SJSA1 (cell line): ENCODE results near the gene APOL1. TPM values are rescaled to one million over a fixed set of nuclear protein-coding genes. Genes with fewer than 3 reads are reported as not detected.
A peak's percentile ranks its signal among the peaks of the same experiment; 100 is the strongest.
"Not testable (repeated sequence)": the region's sequence is repeated elsewhere in the genome, so short reads cannot be mapped to it uniquely, and the experiment has no call there.

Source experiments
- DNase-seq, 2 experiments: peaks; one replicate each; pipeline ENCODE4 v3.0.0-alpha.2; 2015 to 2020; ENCODE audit warnings: low spot score in 2 of 2, low read depth in 1 of 2
- H3K27ac ChIP-seq: fragments of 250-450 bp; sonication (Bioruptor Pico); 2 replicates; pipeline ENCODE4 v1.5.1; 2020; ENCODE audit warnings: mild to moderate bottlenecking, moderate library complexity
- H3K27me3 ChIP-seq: fragments of 250-450 bp; sonication (Bioruptor Pico); replicated peaks from 2 replicates; pipeline ENCODE4 v1.5.1; 2020; ENCODE audit warnings: mild to moderate bottlenecking, moderate library complexity
- H3K36me3 ChIP-seq: fragments of 250-450 bp; sonication (Bioruptor Pico); 2 replicates; pipeline ENCODE4 v1.5.1; 2020; ENCODE audit warnings: mild to moderate bottlenecking
- H3K4me1 ChIP-seq: fragments of 250-450 bp; sonication (Bioruptor Pico); replicated peaks from 2 replicates; pipeline ENCODE4 v1.6.1; 2021; ENCODE audit warnings: mild to moderate bottlenecking
- H3K4me3 ChIP-seq: fragments of 250-450 bp; sonication (Bioruptor Pico); 2 replicates; pipeline ENCODE4 v1.5.1; 2020; ENCODE audit warnings: mild to moderate bottlenecking
- H3K9me3 ChIP-seq: fragments of 250-450 bp; sonication (Bioruptor Pico); replicated peaks from 2 replicates; pipeline ENCODE4 v1.5.1; 2020; ENCODE audit warnings: mild to moderate bottlenecking
- total RNA-seq: library from RNA; depleted of rRNA; stranded (reverse); fragments of >200 nt; shearing (Covaris generic); gene quantifications from 2 replicates; pipeline ENCODE4 v1.2.3, GENCODE V29; 2014

The APOL1 gene
- total RNA-seq, 1 experiment from 2014 or later = 5.8 TPM

DNA sequence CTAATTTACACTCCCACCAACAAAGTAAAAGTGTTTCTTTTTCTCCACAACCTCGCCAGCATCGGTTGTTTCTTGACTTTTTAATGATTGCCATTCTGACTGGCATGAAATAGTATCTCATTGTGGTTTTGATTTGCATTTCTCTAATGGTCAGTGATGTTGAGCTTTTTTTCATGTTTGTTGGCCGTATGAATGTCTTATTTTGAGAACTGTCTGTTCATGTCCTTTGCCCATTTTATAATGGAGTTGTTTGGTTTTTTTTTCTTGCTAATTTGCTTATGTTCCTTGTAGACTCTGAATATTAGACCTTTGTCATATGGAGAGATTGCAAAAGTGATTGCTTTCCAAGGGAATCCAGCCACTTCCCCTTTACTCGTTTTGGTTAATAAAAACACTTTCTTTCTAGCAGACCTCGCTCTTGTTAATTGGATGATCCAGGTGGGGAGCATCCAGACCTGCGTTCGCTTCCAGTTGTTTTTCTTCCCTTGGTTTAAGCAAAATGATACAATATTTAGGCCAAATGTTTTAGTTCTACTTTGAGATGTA, 34.2 kb upstream of the APOL1 start:
- no peak overlapping the region for H3K4me3 ChIP-seq
- peaks cover 7% of the 10 kb centered on the region for H3K27me3 ChIP-seq
- H3K9me3 ChIP-seq = no peaks in the 10 kb centered on the region
- H3K36me3 ChIP-seq = no peaks in the 10 kb centered on the region
- H3K27ac ChIP-seq = no peak overlapping the region
- H3K4me1 ChIP-seq = no peaks in the 10 kb centered on the region
- DNase-seq = no peak

GRCh38 chr22:36220451-36220921, 32.4 kb upstream of the APOL1 start:
- H3K4me1 ChIP-seq = no peaks in the 10 kb centered on the region
- H3K27ac ChIP-seq = no peak overlapping the region
- H3K36me3 ChIP-seq = no peaks in the 10 kb centered on the region
- H3K9me3 ChIP-seq = no peaks in the 10 kb centered on the region
- peak in 1 of 2 experiments; percentile 4 for DNase-seq
- H3K27me3 ChIP-seq = peaks cover 7% of the 10 kb centered on the region
- no peak overlapping the region for H3K4me3 ChIP-seq

DNA sequence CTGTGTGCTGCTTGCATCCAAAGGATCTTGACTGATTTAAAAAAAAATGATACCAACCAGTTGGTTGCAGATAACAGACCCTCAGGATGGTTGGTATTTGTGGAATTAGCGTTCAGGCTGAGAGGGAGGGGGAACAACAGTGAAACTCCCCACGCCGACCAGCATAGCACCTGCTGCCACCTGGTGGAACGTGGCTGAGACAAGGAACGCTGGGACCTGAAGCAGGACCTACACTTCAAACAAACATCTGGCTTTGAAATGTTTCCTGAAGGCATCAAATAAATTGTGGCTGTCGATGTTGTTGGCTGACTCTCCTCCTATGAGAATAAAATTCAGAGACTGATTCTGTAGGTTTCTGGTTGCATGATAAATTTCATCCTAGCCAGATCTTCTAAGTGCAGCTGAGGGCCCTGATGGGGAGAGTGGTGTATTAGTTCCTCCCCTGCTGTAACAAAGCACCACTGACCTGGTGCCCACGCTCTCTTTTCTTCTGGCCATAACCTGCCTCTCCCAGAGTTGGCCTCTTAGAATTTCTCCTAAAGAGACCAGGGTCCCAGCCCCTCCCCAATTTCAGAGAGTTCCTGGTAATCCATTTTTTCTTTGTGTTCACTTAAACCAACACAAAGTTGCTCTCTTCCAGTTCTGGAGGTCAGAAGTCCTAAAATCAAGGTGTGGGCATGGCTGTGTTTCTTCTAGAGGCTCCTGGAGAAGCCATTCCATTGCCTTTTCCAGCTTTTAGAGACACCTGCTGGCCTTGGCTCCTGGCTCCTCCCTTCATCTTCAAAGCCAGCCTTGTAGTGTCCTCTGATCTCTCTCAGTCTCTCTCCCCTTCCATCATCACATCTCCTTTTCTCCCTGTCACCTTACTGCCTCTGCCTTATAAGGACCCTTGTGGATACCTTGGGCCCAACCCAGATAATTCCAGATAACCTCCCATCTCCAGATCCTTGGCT, 30.9 kb upstream of the APOL1 start:
- no peaks in the 10 kb centered on the region for H3K36me3 ChIP-seq
- peaks cover 7% of the 10 kb centered on the region for H3K27me3 ChIP-seq
- no peaks in the 10 kb centered on the region for H3K4me1 ChIP-seq
- no peaks in the 10 kb centered on the region for H3K9me3 ChIP-seq
- no peak overlapping the region for H3K27ac ChIP-seq
- H3K4me3 ChIP-seq = no peak overlapping the region
- DNase-seq = peak in 1 of 2 experiments; percentile 16

- Histone ChIP-seq H3K4me1 (no peaks in the 10 kb centered on the region), H3K9me3 (no peaks in the 10 kb centered on the region), H3K36me3 (peaks cover 7% of the 10 kb centered on the region), H3K27me3 (peaks cover 7% of the 10 kb centered on the region), H3K27ac (no peak overlapping the region), H3K4me3 (no peak overlapping the region)
- DNase-seq = peak in 1 of 2 experiments; percentile 24
Observed at GRCh38 chr22:36222887-36223450, 30.0 kb upstream of the APOL1 start.

GRCh38 chr22:36223504-36223903, 29.4 kb upstream of the APOL1 start:
- H3K9me3 ChIP-seq = no peaks in the 10 kb centered on the region
- no peak overlapping the region for H3K4me3 ChIP-seq
- H3K27ac ChIP-seq = no peak overlapping the region
- H3K4me1 ChIP-seq = no peaks in the 10 kb centered on the region
- peaks cover 9% of the 10 kb centered on the region for H3K36me3 ChIP-seq
- H3K27me3 ChIP-seq = peaks cover 5% of the 10 kb centered on the region
- DNase-seq = peak in 1 of 2 experiments; percentile 25

- no peaks in the 10 kb centered on the region for H3K4me1 ChIP-seq
- H3K9me3 ChIP-seq = no peaks in the 10 kb centered on the region
- DNase-seq = peak in 1 of 2 experiments; percentile 23
- H3K27ac ChIP-seq = no peak overlapping the region
- H3K27me3 ChIP-seq = no peaks in the 10 kb centered on the region; the same call in 1 of the 2 replicates
- peaks cover 9% of the 10 kb centered on the region for H3K36me3 ChIP-seq
- H3K4me3 ChIP-seq = no peak overlapping the region
Observed at GRCh38 chr22:36224245-36224644, 28.7 kb upstream of the APOL1 start.

DNA sequence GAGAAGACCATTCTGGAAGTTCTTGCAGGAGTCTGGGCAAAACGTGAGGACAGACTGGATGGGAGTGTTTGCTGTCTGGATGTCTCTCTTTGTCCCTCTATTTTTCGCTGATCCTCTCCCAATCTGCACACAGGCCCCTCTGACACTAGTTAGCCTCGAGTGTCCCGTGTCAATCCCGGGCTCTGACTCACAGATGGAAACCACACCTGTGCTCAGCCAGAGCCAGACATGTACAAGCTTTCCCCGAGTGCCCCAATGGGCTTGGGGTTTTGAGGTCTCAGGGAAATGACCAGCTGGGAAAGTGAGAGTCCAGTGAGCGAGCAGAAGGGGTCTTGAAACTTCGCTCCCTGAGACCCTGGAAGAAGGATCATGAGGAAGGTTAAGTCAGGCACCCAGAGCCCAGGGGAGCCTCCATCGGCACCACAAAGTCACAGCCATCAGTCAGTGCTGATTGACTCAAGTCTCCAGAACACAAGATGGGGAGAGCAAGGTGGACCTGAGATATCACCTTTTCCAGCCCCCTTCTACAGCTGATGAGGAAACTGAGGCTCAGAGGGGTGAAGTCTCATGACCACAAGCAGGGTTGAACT, 27.5 kb upstream of the APOL1 start:
- Histone ChIP-seq H3K4me3 (no peak overlapping the region), H3K27me3 (no peaks in the 10 kb centered on the region), H3K9me3 (no peaks in the 10 kb centered on the region), H3K36me3 (peaks cover 14% of the 10 kb centered on the region), H3K4me1 (no peaks in the 10 kb centered on the region), H3K27ac (no peak overlapping the region)
- peak in 1 of 2 experiments; percentile 22 for DNase-seq

DNA sequence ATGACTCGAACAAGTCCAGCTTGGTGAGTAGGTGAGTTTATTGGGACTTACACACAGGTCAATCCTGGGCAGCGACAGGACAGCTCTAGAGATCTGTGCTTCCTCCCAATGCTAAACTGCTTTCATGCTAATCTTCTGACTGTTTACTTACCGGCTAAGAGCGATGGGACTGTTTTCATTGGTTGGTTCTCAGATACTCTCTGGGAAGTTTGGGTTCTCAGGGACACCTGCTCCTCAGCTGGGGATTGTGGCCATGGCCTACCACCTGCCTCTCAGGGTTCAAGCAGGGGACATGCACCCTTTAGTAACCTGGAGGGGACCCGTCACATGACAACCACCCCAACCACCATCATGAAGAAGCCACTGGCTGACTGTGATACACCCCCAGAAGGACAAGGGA, 26.7 kb upstream of the APOL1 start:
- no peak overlapping the region for H3K27ac ChIP-seq
- H3K27me3 ChIP-seq = no peaks in the 10 kb centered on the region
- no peak for DNase-seq
- H3K9me3 ChIP-seq = no peaks in the 10 kb centered on the region
- H3K4me3 ChIP-seq = no peak overlapping the region
- peaks cover 17% of the 10 kb centered on the region for H3K36me3 ChIP-seq
- no peaks in the 10 kb centered on the region for H3K4me1 ChIP-seq

DNA sequence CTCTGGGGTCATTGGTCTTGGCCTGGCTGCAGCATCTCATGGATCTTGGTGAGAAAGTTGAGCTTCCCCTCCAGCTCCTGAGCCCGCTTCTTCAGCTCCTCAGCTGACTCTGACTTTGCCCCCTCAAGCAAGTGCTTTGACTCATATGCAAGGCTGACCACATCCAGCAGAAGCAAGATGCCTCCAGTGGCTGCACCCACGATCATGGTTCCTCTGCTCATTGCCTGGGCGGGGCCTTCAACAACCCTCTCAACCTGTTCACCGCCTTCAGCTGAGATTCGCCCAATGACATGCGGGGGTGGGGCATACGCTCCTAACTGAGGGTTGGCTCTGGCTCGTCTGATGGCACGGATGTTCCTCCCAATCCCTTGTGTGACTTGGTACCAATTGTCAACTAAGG, 25.5 kb upstream of the APOL1 start:
- H3K36me3 ChIP-seq = peaks cover 29% of the 10 kb centered on the region
- H3K9me3 ChIP-seq = no peaks in the 10 kb centered on the region
- H3K4me1 ChIP-seq = no peaks in the 10 kb centered on the region
- no peaks in the 10 kb centered on the region for H3K27me3 ChIP-seq
- DNase-seq = peak in 1 of 2 experiments; percentile 36
- H3K4me3 ChIP-seq = no peak overlapping the region
- H3K27ac ChIP-seq = no peak overlapping the region

DNA sequence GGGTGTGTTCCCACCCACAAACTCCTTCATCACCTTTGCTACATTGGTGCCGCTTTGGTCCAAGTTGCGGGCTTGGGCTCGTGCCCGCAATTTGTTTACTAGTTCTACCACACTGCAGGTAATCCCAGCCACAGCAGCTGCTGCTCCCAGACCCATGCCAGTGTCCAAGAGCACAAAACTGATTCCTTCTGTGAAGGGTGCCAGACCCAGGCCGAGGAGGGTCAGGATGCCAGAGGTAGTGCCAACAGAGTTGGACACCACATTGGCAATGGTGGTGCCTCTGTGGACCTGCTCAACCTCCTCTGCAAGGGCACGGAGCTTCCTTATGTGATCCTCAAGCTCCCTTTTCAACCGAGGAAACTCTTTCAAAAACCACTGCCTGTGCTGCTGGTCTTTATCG, 25.1 kb upstream of the APOL1 start:
- Histone ChIP-seq H3K27me3 (no peaks in the 10 kb centered on the region), H3K4me1 (no peaks in the 10 kb centered on the region), H3K27ac (no peak overlapping the region), H3K36me3 (peaks cover 30% of the 10 kb centered on the region), H3K9me3 (no peaks in the 10 kb centered on the region), H3K4me3 (no peak overlapping the region)
- no peak for DNase-seq

DNA sequence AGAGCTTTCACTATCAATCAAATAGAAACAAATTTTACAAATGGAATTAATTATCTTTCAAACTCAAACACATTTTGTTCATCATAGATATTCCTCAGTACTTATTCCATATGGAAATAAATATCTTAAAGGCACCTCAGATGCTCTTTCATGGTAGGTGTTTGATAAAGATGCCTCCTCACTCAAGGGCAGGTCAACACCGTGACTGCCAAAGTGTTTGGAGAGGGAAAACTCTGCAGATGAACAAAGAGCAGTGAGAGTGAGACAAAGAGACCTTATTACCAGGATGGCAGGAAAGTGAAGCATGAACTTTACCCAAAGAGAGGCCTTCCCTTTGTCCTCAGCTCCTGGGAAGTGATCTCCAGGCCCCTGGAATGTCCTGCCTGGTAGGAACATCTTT, 24.6 kb upstream of the APOL1 start:
- H3K36me3 ChIP-seq = peaks cover 34% of the 10 kb centered on the region
- not testable (repeated sequence) for H3K27me3 ChIP-seq, H3K9me3 ChIP-seq, DNase-seq, H3K27ac ChIP-seq, H3K4me1 ChIP-seq, H3K4me3 ChIP-seq

DNA sequence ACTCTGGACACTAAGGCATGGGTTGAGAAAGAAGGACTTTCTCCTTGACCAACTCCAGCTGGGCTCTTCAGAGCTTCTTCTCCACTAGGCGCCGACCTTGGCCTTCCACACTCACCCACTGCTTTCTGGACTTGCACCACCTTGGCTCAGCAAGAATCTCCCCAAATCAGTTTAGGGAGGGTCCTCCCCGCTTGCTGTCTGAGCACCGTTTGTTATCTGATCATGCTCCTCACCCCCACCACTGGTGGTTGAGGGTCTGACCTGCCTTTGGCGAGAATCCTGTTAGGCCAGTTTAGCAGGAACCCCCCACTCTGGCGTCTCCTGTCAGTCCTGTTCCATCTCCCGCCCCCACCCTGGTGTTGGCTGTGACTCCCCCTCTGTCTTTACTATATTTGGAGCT, 24.0 kb upstream of the APOL1 start:
- Histone ChIP-seq H3K4me3 (no peak overlapping the region), H3K27ac (no peak overlapping the region), H3K27me3 (no peaks in the 10 kb centered on the region), H3K36me3 (peaks cover 34% of the 10 kb centered on the region), H3K4me1 (no peaks in the 10 kb centered on the region), H3K9me3 (no peaks in the 10 kb centered on the region)
- DNase-seq = no peak

DNA sequence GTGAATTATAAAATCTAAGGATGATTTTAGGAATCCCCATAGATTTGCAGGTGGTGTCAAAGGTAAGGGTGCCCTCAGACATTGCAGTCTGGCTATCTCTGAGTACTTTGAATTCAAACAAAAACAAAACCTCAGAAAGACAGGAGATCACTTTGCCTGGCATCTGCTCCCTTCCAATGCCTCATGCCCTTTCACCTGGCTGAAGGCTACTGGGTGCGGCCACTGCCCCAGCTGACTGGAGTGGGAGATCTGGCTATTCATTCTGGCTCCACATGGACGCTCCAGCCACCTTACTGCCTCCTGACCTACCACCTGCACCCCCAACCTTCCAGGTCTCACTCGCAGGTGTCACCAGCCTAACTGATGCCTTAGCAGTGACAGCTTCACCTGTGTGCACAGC, 23.3 kb upstream of the APOL1 start:
- not testable (repeated sequence) for DNase-seq, H3K4me1 ChIP-seq, H3K9me3 ChIP-seq, H3K4me3 ChIP-seq, H3K27ac ChIP-seq, H3K27me3 ChIP-seq
- peaks cover 34% of the 10 kb centered on the region for H3K36me3 ChIP-seq

DNA sequence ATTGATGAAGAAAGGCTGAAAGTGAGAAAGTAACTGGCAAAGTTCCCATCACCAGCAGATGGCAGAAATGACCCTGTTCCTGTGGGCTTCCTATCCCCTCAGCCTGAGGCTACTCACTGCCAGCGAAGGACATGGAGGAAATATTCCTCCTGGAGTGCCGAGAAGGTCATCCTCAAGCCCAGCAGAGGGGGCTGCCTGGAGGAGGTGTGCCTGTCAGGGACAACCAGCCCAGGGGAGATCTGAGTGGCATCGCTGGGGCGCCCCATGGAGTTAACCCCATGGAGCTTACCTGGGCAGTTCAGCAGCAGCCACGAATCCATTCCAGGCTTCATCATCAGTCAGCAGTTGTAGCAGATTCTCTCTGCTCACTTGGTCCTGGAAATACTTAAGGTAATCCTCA, 21.9 kb upstream of the APOL1 start:
- peaks cover 43% of the 10 kb centered on the region for H3K36me3 ChIP-seq
- not testable (repeated sequence) for H3K9me3 ChIP-seq, DNase-seq, H3K27ac ChIP-seq, H3K4me3 ChIP-seq, H3K27me3 ChIP-seq, H3K4me1 ChIP-seq
